Psoas muscle (tissue), 8 donors: ENCODE measurements around the gene APLNR. TPM values are rescaled to one million over a fixed set of nuclear protein-coding genes. Genes with fewer than 3 reads are reported as not detected.

Experiments used
- ATAC-seq, 4 donors: fragments of 200-7000 bp; cut with Tn5 transposase; one replicate each; pipeline ENCODE4 v1.9.1; 2020; ENCODE audit warnings: moderate library complexity in 3 of 4, mild to moderate bottlenecking in 2 of 4
- DNase-seq, 2 donors: peaks; one replicate each; pipeline ENCODE4 v3.0.0-alpha.2; 2020
- H3K27ac ChIP-seq: fragments of 200-600 bp; one replicate; pipeline ENCODE4 v1.8.0; 2022
- H3K27me3 ChIP-seq, 3 donors: fragments of 200-600 bp in 1 of 3; one replicate each; pipeline versions ENCODE4 v1.6.1 to v1.8.0; 2013 to 2022; ENCODE audit warnings: low read length in 2 of 3, mild to moderate bottlenecking in 2 of 3, moderate library complexity in 1 of 3; ENCODE audit not compliant: insufficient read depth in 3 of 3
- H3K36me3 ChIP-seq, 2 donors: fragments of 200-600 bp in 1 of 2; one replicate each; pipeline versions ENCODE4 v1.6.1 to v1.8.0; 2013 to 2022; ENCODE audit warnings: low read depth in 1 of 2, mild to moderate bottlenecking in 1 of 2, moderate library complexity in 1 of 2; ENCODE audit not compliant: insufficient read depth in 1 of 2
- H3K4me1 ChIP-seq: fragments of 200-600 bp; one replicate; pipeline ENCODE4 v1.8.0; 2022
- H3K4me3 ChIP-seq: fragments of 200-600 bp; one replicate; pipeline ENCODE4 v1.8.0; 2022; ENCODE audit warnings: mild to moderate bottlenecking
- H3K9me3 ChIP-seq: fragments of 200-600 bp; one replicate; pipeline ENCODE4 v1.8.0; 2022
- CTCF ChIP-seq: fragments of 200-600 bp; IDR thresholded peaks from one replicate; pipeline ENCODE4 v1.8.0; 2022; ENCODE audit warnings: antibody characterized with exemption
- WGBS, 3 donors: extraction: QIAGEN DNeasy Blood & Tissue Kit; methylation state at CpG; one replicate each; pipeline versions ENCODE4 v1.1.6 to v1.1.7; 2013; 5-methylcytosine and 5-hydroxymethylcytosine counted together
- intact Hi-C, 2 donors: fragments of 100-400 bp; cut with DNase I; formaldehyde crosslinking; loops; one replicate each; pipeline versions ENCODE4 v1.11.0 to v1.14.2; 2022
- polyA plus RNA-seq, 3 donors: library from polyadenylated mRNA; stranded (reverse); fragments of 200-250 nt; gene quantifications; one replicate each; pipeline ENCODE4 v1.2.3, GENCODE V29; 2013
- total RNA-seq, 4 donors: library from RNA; stranded (reverse); fragmentation: NEBNext Ultra II Directional in 2 of 4; extraction: Animal tissue kit (Norgen Biotek cat#: 25700) in 2 of 4; gene quantifications; one replicate each; pipeline versions ENCODE4 v1.2.1 to v1.2.4, GENCODE V29; 2021 to 2023
- donor health status: healthy with polysubstance abuse.
- donor health status: DM: no; HTN: no; CAD: no; lungs with moderate emphysema.
- donor health status: Bipolar disorder and iron deficiency.
- donor health status: healthy.
- donor health status: DM: yes; HTN: yes; CAD: no.
- donor health status: DM: no; HTN: no; CAD: no.
- donor health status: DM: no; HTN: no; CAD: no.
- donor health status: DM: yes; HTN: yes; CAD: no.

Gene APLNR
- total and polyA plus RNA-seq, 7 donors: 0.75 to 17.0 (median 3.5) TPM

- DNase-seq: no peak
- no peak for TF ChIP-seq CTCF
- no peak overlapping the region for H3K4me3 ChIP-seq
- no peaks in the 10 kb centered on the region for H3K27me3 ChIP-seq
- no peaks in the 10 kb centered on the region for H3K36me3 ChIP-seq
- 32 to 54% (median 50%) methylated on average over 1 of the region's 1 CpG for WGBS, 3 donors
- intact Hi-C loops: no loop called here
- peak overlapping the region; percentile 67 for H3K27ac ChIP-seq
- ATAC-seq: no peak
- peaks cover 15% of the 10 kb centered on the region for H3K4me1 ChIP-seq
- no peaks in the 10 kb centered on the region for H3K9me3 ChIP-seq
Observed at GRCh38 chr11:57274904-57275498, 38.0 kb upstream of the APLNR start.

- no peak for ATAC-seq
- intact Hi-C loops: no loop called here
- no peak overlapping the region for H3K4me3 ChIP-seq
- DNase-seq: no peak
- TF ChIP-seq CTCF: no peak
- no peaks in the 10 kb centered on the region for H3K9me3 ChIP-seq
- peaks cover 0 to 1% (median 0%) of the 10 kb centered on the region in 3 donors for H3K27me3 ChIP-seq
- H3K36me3 ChIP-seq: no peaks in the 10 kb centered on the region
- WGBS, 3 donors: 93 to 96% (median 94%) methylated on average over 4 of the region's 4 CpGs
- peaks cover 13% of the 10 kb centered on the region for H3K4me1 ChIP-seq
- no peak overlapping the region for H3K27ac ChIP-seq
Observed at GRCh38 chr11:57273448-57274058, 36.5 kb upstream of the APLNR start.

GRCh38 chr11:57269571-57270021 is 32.5 kb upstream of the APLNR start:
- ATAC-seq (no peak), DNase-seq (no peak)
- no peaks in the 10 kb centered on the region for H3K4me1 ChIP-seq
- H3K36me3 ChIP-seq: no peaks in the 10 kb centered on the region
- 16 to 36% (median 29%) methylated on average over 3 of the region's 3 CpGs for WGBS, 3 donors
- H3K27me3 ChIP-seq: peaks cover 0 to 1% (median 0%) of the 10 kb centered on the region in 3 donors
- H3K4me3 ChIP-seq: no peak overlapping the region
- no peak overlapping the region for H3K27ac ChIP-seq
- H3K9me3 ChIP-seq: no peaks in the 10 kb centered on the region
- no peak for TF ChIP-seq CTCF
- intact Hi-C loops: no loop called here

- H3K27me3 ChIP-seq: peaks cover 0 to 1% (median 0%) of the 10 kb centered on the region in 3 donors
- no peak overlapping the region for H3K4me3 ChIP-seq
- DNase-seq: no peak
- H3K4me1 ChIP-seq: no peaks in the 10 kb centered on the region
- no peak for TF ChIP-seq CTCF
- no peak overlapping the region for H3K27ac ChIP-seq
- H3K9me3 ChIP-seq: no peaks in the 10 kb centered on the region
- ATAC-seq: no peak
- H3K36me3 ChIP-seq: no peaks in the 10 kb centered on the region
- intact Hi-C loops: no loop called here
Observed at GRCh38 chr11:57266157-57266556, 29.1 kb upstream of the APLNR start.

- intact Hi-C loops: no loop called here
- DNase-seq (no peak), ATAC-seq (no peak)
- Histone ChIP-seq H3K36me3 (no peaks in the 10 kb centered on the region), H3K27ac (no peak overlapping the region), H3K4me3 (no peak overlapping the region), H3K9me3 (no peaks in the 10 kb centered on the region), H3K27me3 (no peaks in the 10 kb centered on the region), H3K4me1 (no peaks in the 10 kb centered on the region)
- WGBS, 3 donors: 76 to 80% (median 78%) methylated on average over 7 of the region's 7 CpGs
- TF ChIP-seq CTCF: no peak
Observed at GRCh38 chr11:57263351-57263750, 26.3 kb upstream of the APLNR start.
